ENCODE data around the gene MSH3. TPM values are rescaled to one million over a fixed set of nuclear protein-coding genes. Genes with fewer than 3 reads are reported as not detected.

The MSH3 gene
- total RNA-seq, 4 donors from 2014 or later, result 14.5 to 27.2 (median 21.5) TPM

GRCh38 chr5:80667384-80667783 is 12.9 kb downstream of the MSH3 start:
- no peaks in the 10 kb centered on the region for H3K27me3 ChIP-seq
- H3K9me3 ChIP-seq, result no peaks in the 10 kb centered on the region
- no peak overlapping the region for H3K4me3 ChIP-seq
- peaks cover 0 to 26% (median 0%) of the 10 kb centered on the region in 3 donors for H3K36me3 ChIP-seq
- no peaks in the 10 kb centered on the region for H3K4me1 ChIP-seq
- no peak for DNase-seq
- TF ChIP-seq POLR2A (IDR thresholded peaks at IDR 0.05) (no peak), CTCF (IDR thresholded peaks at IDR 0.05) (no peak)
- H3K27ac ChIP-seq, result peak overlapping the region in 1 of 4 donors; percentile 79

- peak; percentile 28 to 59 for TF ChIP-seq POLR2A (IDR thresholded peaks at IDR 0.05)
- peak in 3 of 6 experiments; percentile 8 to 27 (median 14) for TF ChIP-seq CTCF (IDR thresholded peaks at IDR 0.05)
- Histone ChIP-seq H3K27me3 (no peaks in the 10 kb centered on the region), H3K4me3 (peak overlapping the region in 3 of 4 donors; percentile 8 to 28 (median 18)), H3K27ac (peak overlapping the region; percentile 41 to 79 (median 55)), H3K9me3 (no peaks in the 10 kb centered on the region), H3K4me1 (no peaks in the 10 kb centered on the region), H3K36me3 (peaks cover 0 to 32% (median 0%) of the 10 kb centered on the region in 3 donors)
- DNase-seq, result peak; percentile 55 to 80 (median 75)
These were observed 13.8 kb downstream of the MSH3 start for GRCh38 chr5:80668016-80668969.

DNA sequence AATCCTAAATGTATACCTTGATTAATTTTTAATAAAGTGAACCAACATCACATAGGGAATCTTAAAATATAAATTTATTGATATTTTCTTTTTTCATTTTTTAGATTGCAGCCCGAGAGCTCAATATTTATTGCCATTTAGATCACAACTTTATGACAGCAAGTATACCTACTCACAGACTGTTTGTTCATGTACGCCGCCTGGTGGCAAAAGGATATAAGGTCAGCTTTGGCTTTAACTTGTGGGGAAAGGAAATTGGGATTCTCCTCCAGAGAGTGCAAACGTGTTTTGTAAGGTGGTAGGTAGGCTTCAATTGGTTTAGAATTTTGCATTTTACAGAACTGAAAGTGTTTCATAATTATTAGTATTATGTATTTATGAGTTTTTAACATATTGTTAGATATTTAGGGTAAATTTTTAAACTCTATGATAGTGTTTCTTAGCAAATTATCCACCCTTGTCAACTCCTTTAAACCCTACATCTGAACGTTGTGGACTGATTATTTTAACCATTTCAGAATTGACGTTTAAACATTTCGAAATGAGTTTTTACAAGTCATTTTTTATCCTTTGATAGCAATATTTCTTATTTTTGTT is 17.8 kb downstream of the MSH3 start:
- peak; percentile 63 to 88 (median 67) for DNase-seq
- H3K9me3 ChIP-seq, result no peaks in the 10 kb centered on the region
- peaks cover 0 to 32% (median 0%) of the 10 kb centered on the region in 3 donors for H3K36me3 ChIP-seq
- no peak for TF ChIP-seq POLR2A (IDR thresholded peaks at IDR 0.05)
- peak; percentile 36 to 93 (median 90) for TF ChIP-seq CTCF (IDR thresholded peaks at IDR 0.05)
- no peaks in the 10 kb centered on the region for H3K4me1 ChIP-seq
- H3K27ac ChIP-seq, result no peak overlapping the region
- H3K4me3 ChIP-seq, result no peak overlapping the region
- no peaks in the 10 kb centered on the region for H3K27me3 ChIP-seq

DNA sequence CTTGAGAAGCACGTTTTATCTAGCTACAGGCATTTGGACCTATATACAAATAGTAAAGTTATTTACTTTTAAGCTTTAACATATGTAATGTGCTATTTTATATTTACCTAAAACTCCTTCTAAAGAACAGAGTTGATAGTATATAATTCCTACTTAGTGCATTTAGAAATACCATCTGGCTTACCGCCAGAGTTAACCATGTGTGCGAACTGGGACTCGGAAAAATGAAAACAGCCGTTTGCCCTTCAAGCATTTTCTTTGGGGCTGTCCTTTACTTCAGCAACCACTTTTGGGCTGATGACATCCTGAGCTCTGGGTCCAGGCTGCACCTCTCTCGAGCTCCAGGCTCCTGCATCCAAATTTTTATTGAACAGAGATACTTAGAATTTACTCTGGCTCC is 22.3 kb downstream of the MSH3 start:
- Histone ChIP-seq H3K27ac (no peak overlapping the region), H3K4me3 (no peak overlapping the region), H3K9me3 (no peaks in the 10 kb centered on the region), H3K36me3 (peaks cover 0 to 47% (median 0%) of the 10 kb centered on the region in 3 donors), H3K4me1 (no peaks in the 10 kb centered on the region), H3K27me3 (no peaks in the 10 kb centered on the region)
- no peak for DNase-seq
- TF ChIP-seq POLR2A (IDR thresholded peaks at IDR 0.05) (no peak), CTCF (IDR thresholded peaks at IDR 0.05) (no peak)

DNA sequence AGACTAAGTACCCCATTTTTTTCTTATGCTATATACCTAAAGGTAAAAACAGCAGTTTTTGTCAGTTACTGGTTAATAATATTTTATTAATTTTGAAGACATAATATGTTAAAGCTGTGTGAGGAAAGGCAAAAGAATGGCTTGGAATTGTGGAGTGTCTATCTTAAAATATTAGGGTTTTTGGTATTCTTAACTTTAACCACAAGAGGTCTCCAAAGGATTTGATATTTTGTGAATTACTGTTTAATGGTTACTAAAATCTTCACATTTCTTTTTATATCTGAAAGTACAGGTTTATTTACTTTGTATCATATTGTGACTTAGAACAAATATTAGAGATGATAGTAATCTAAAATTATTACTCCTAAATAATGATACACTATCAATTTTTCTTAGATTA is 32.3 kb downstream of the MSH3 start:
- TF ChIP-seq CTCF (IDR thresholded peaks at IDR 0.05), result peak in 4 of 6 experiments; percentile 24 to 42 (median 34)
- no peak for TF ChIP-seq POLR2A (IDR thresholded peaks at IDR 0.05)
- DNase-seq, result no peak

More for the DNA sequence above, 32.3 kb downstream of the MSH3 start:
- H3K4me3 ChIP-seq, result no peak overlapping the region
- no peaks in the 10 kb centered on the region for H3K4me1 ChIP-seq
- H3K27me3 ChIP-seq, result no peaks in the 10 kb centered on the region
- no peaks in the 10 kb centered on the region for H3K36me3 ChIP-seq
- H3K27ac ChIP-seq, result no peak overlapping the region
- no peaks in the 10 kb centered on the region for H3K9me3 ChIP-seq
